ENCODE measurements around the gene PNPO.
A peak's percentile ranks its signal among the peaks of the same experiment; 100 is the strongest.

The PNPO gene

DNA sequence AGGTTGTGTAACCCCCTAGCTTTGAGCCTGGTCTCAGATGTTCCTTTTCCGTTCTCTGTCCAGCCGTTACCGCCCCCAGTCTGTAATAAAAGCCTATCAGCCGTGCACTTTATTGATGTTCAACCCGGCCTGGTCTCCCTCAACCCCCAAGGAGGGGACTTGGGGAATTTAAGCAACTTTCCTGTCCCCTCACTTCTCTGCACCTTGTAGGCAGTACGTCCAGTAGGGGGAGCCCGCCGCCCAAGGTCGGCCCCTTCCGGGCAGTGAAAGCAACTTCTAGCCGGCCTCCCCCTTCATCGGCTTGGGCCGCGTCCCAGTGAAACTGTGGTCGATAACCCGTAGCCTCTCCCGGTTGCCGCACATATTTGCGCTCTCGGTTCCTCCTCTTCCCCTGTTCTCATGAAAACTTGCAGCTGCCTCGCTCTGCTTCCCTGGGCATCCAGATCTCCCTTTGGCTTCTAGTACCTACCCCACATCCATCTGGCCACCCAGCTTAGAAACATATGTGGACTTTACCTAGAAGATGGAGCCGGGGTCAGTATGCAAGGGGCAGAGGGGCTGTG is 7.9 kb downstream of the PNPO start:
- no peaks in the 10 kb centered on the region for H3K9me3 ChIP-seq (replicated peaks; ENCODE audit: insufficient read depth, low read length)
- H3K4me3 ChIP-seq (ENCODE audit: low read length): peak overlapping the region; percentile 41
- H3K4me2 ChIP-seq (ENCODE audit: low read depth, low read length): peak overlapping the region; percentile 84
- peak; percentile 79 for DNase-seq
- peak overlapping the region; percentile 25; the same call in 1 of the 2 replicates for H2AFZ ChIP-seq (ENCODE audit: low read length)
- no peak overlapping the region; the same call in 1 of the 2 replicates for H3K9ac ChIP-seq (ENCODE audit: low read length)
- H3K27me3 ChIP-seq (replicated peaks; ENCODE audit: insufficient read depth, low read length): no peaks in the 10 kb centered on the region
- no peak for TF ChIP-seq EZH2phosphoT487 (IDR thresholded peaks at IDR 0.05; ENCODE audit: low read length)
- TF ChIP-seq, protein P1, sequence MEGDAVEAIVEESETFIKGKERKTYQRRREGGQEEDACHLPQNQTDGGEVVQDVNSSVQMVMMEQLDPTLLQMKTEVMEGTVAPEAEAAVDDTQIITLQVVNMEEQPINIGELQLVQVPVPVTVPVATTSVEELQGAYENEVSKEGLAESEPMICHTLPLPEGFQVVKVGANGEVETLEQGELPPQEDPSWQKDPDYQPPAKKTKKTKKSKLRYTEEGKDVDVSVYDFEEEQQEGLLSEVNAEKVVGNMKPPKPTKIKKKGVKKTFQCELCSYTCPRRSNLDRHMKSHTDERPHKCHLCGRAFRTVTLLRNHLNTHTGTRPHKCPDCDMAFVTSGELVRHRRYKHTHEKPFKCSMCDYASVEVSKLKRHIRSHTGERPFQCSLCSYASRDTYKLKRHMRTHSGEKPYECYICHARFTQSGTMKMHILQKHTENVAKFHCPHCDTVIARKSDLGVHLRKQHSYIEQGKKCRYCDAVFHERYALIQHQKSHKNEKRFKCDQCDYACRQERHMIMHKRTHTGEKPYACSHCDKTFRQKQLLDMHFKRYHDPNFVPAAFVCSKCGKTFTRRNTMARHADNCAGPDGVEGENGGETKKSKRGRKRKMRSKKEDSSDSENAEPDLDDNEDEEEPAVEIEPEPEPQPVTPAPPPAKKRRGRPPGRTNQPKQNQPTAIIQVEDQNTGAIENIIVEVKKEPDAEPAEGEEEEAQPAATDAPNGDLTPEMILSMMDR (IDR thresholded peaks at IDR 0.05; ENCODE audit: low read length): peak; percentile 92
- TF ChIP-seq EZH2 (optimal IDR thresholded peaks at IDR 0.05; ENCODE audit: low read depth, low read length): no peak
- H3F3A ChIP-seq (ENCODE audit: insufficient read depth, low read length): peaks cover 26% of the 10 kb centered on the region
- H3K9me2 ChIP-seq (replicated peaks; ENCODE audit: insufficient read depth, low read length): no peaks in the 10 kb centered on the region
- H3K27ac ChIP-seq (ENCODE audit: low read length): peak overlapping the region; percentile 63; the same call in 1 of the 2 replicates
- peaks cover 29% of the 10 kb centered on the region for H3K4me1 ChIP-seq (ENCODE audit: low read length)
- H4K20me1 ChIP-seq (ENCODE audit: insufficient read depth, low read length): no peaks in the 10 kb centered on the region
- no peaks in the 10 kb centered on the region for H3K79me2 ChIP-seq (ENCODE audit: low read length)
- H3K36me3 ChIP-seq (replicated peaks; ENCODE audit: insufficient read depth, low read length): no peaks in the 10 kb centered on the region

DNA sequence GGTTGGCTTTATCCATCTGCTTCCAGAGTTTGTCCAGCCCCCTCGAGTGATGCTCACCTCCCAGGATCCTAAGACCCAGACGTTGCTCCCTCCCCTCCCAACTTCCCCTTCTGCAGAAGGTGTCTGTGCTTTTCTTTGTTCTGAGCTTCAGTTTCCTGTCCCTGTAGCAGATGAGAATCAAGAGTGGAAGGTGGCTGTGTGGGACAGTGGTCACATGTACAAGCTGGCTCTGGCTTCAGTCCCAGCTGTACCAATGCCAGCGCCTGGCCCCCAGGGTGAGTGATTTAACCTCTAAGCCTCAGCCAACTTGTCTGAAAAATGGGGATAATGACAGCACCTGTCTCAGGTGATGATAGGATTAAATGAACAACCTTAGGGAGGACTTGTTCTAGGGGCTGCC is 8.6 kb downstream of the PNPO start:
- peaks cover 29% of the 10 kb centered on the region for H3K4me1 ChIP-seq (ENCODE audit: low read length)
- H3K4me2 ChIP-seq (ENCODE audit: low read depth, low read length): peak overlapping the region; percentile 84

DNA sequence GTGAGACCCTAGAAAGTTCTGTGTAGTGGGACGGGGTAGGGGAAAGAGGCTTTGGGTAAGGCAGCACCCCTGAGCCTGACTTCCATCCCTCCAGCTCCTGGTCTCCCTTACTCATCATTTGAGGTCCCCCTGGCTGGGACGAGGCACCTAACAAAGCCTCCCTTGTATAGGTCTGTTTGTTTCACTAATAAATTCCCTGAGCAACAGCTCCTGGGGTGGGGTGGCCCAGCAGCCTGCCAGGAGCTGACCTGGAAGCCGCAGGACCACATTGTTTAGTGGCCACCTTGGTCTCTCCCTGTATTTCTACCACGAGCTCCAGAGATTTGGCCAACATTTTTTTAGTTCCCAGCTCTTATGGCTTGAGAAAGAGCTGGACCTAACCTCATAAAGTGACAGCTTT is 9.1 kb downstream of the PNPO start:
- no peak overlapping the region for H3K9ac ChIP-seq (ENCODE audit: low read length)
- no peak overlapping the region for H2AFZ ChIP-seq (ENCODE audit: low read length)
- H3K9me2 ChIP-seq (replicated peaks; ENCODE audit: insufficient read depth, low read length): no peaks in the 10 kb centered on the region
- no peaks in the 10 kb centered on the region for H3K9me3 ChIP-seq (replicated peaks; ENCODE audit: insufficient read depth, low read length)
- DNase-seq: no peak
- H3K4me2 ChIP-seq (ENCODE audit: low read depth, low read length): peak overlapping the region; percentile 84; the same call in 1 of the 2 replicates
- no peaks in the 10 kb centered on the region for H3K36me3 ChIP-seq (replicated peaks; ENCODE audit: insufficient read depth, low read length)
- H3K27me3 ChIP-seq (replicated peaks; ENCODE audit: insufficient read depth, low read length): no peaks in the 10 kb centered on the region
- no peak for TF ChIP-seq EZH2phosphoT487 (IDR thresholded peaks at IDR 0.05; ENCODE audit: low read length)
- H3K4me1 ChIP-seq (ENCODE audit: low read length): peaks cover 29% of the 10 kb centered on the region
- peak overlapping the region; percentile 63; the same call in 1 of the 2 replicates for H3K27ac ChIP-seq (ENCODE audit: low read length)
- peaks cover 24% of the 10 kb centered on the region for H3F3A ChIP-seq (ENCODE audit: insufficient read depth, low read length)
- H4K20me1 ChIP-seq (ENCODE audit: insufficient read depth, low read length): no peaks in the 10 kb centered on the region
- no peak overlapping the region for H3K4me3 ChIP-seq (ENCODE audit: low read length)
- no peaks in the 10 kb centered on the region for H3K79me2 ChIP-seq (ENCODE audit: low read length)

More for the DNA sequence above, 8.6 kb downstream of the PNPO start:
- peak; percentile 69 for DNase-seq
- no peak for TF ChIP-seq EZH2phosphoT487 (IDR thresholded peaks at IDR 0.05; ENCODE audit: low read length)
- TF ChIP-seq, protein P1 (IDR thresholded peaks at IDR 0.05; ENCODE audit: low read length): no peak
- TF ChIP-seq EZH2 (optimal IDR thresholded peaks at IDR 0.05; ENCODE audit: low read depth, low read length): no peak
- Histone ChIP-seq H3K9me3 (replicated peaks; ENCODE audit: insufficient read depth, low read length) (no peaks in the 10 kb centered on the region), H3K4me3 (ENCODE audit: low read length) (peak overlapping the region; percentile 41), H3K79me2 (ENCODE audit: low read length) (no peaks in the 10 kb centered on the region), H3K27ac (ENCODE audit: low read length) (peak overlapping the region; percentile 63; the same call in 1 of the 2 replicates), H3K36me3 (replicated peaks; ENCODE audit: insufficient read depth, low read length) (no peaks in the 10 kb centered on the region), H3K27me3 (replicated peaks; ENCODE audit: insufficient read depth, low read length) (no peaks in the 10 kb centered on the region), H4K20me1 (ENCODE audit: insufficient read depth, low read length) (no peaks in the 10 kb centered on the region), H3K9ac (ENCODE audit: low read length) (no peak overlapping the region), H3K9me2 (replicated peaks; ENCODE audit: insufficient read depth, low read length) (no peaks in the 10 kb centered on the region), H3F3A (ENCODE audit: insufficient read depth, low read length) (peaks cover 26% of the 10 kb centered on the region), H2AFZ (ENCODE audit: low read length) (no peak overlapping the region)
